NOMO-1 (cell line): Measurements from ENCODE around the gene MYBPC3.
"Not testable (repeated sequence)": the region's sequence is repeated elsewhere in the genome, so short reads cannot be mapped to it uniquely, and the experiment has no call there.

Experiments
- DNase-seq, 2 experiments: peaks; one replicate each; lab custom pipeline; 2025; ENCODE audit not compliant: unreplicated experiment in 2 of 2; lab: John Stamatoyannopoulos, UW

The MYBPC3 gene

DNA sequence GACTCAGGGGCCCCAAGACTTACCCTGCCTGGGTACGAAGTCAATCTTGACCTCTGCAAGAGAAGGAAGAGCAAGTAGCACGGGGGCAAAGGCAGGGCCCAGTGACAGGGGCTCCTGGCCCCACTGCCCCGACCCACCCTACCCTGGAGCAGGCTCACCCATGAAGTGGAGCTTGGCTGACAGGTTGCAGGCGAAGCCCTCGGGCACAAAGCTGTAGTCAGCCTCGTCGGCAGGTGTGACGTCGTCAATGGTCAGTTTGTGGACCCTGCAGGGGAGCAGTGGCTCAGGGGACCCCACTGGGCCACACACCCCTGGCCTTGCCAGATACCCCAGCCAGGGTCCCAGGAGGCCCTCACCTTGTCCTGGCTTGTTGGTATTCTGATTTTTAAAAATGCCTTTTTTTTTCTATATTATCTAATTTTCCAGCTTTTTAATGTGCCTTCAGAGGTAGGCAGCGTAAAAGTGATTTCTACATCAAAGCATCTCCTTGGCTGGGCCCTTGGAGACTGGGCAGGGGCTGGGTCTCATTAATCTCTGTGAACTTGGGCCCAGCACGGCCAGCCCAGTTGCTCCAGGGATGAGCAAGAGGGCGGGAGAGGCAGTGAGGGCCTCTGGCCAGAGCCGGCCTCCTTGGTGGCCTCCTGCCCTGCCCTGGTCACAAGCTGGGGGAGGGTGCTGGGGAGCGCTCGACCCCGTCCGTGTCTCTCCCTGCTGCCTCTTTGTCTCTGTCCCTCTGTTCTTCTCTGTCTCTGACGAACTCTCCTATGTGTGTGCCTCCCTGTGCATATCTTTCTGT, 11.3 kb downstream of the MYBPC3 start:
- DNase-seq = no peak

GRCh38 chr11:47340010-47340409, 12.5 kb downstream of the MYBPC3 start:
- no peak for DNase-seq

- no peak for DNase-seq
These were observed 13.9 kb downstream of the MYBPC3 start for GRCh38 chr11:47338396-47339241.

DNA sequence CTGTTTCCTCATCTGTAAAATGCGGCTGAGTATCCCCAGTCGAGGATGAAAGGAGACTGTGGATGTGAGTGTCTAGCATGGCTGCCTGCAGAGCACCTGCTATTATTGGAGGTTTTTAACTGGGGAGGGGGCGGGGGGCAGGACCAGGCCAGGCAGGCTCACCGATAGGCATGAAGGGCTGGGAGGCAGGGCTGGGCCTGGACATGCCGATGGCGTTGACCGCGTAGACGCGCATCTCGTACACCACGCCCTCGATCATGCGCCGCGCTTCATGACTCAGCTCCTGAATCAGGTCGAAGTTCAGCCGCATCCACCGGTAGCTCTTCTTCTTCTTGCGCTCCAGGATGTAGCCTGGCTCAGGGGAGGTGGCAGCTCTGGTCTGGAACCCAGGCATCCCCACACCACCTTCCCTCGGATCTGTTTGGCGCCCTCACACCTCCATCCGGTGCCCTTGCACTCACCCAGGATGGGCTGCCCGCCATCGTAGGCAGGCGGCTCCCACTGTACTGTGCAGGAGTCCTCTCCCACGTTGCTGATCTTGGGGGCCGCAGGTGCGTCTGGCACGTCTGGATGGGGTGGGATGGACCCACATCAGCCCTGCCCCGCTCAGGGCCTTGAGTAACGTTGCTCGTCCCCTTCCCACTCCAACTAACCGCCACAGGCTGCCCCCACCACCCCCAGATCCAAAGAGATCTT, 15.1 kb downstream of the MYBPC3 start:
- no peak for DNase-seq

DNA sequence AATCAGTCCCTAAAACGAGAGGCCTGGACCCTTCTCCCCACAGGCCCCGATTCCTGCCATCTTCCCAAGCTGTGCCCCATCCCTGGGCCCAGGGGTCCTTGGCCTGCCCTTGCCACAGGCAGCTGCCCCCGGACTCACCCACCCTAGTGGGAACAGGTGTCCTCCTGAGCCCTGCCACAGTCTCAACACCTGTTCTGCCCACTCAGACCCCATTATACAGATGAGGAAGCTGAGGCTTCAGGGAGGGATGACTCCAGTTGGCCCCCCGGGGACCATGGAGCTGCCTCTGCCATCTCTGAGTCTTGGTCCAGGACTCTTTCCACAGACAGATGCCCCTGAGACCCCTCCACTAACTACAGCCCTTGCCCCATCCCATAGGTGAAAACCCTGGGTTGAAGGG, 15.9 kb downstream of the MYBPC3 start:
- DNase-seq = no peak

GRCh38 chr11:47335733-47336132, 16.8 kb downstream of the MYBPC3 start:
- no peak for DNase-seq

DNA sequence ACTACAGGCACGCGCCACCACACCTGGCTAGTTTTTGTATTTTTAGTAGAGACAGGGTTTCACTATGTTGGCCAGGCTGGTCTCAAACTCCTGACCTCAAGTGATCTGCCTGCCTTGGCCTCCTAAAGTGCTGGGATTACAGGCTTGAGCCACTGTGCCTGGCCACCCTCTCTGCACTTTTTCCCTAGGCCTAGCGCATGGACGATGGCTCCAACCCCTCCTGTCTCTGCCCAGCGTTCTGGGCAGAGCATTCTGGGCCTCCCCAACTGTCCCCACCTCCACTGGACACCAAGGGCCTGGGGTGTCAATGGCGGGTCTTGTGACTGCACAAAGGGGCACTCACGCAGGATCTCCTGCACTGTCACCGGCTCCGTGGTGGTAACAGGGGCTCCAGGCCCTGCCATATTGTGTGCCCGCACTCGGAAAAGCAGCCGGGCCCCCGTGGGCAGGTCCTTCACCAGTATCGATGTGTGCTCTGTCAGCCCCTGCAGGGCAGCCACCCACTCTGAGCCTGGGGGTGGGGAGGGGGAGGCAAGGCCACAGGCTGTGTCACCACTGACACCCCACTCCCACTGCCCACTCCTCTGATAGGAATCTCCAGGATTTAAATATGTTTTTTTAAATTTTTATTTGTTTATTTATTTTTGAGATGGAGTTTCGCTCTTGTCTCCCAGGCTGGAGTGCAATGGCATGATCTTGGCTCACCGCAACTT, 17.6 kb downstream of the MYBPC3 start:
- not testable (repeated sequence) for DNase-seq

DNA sequence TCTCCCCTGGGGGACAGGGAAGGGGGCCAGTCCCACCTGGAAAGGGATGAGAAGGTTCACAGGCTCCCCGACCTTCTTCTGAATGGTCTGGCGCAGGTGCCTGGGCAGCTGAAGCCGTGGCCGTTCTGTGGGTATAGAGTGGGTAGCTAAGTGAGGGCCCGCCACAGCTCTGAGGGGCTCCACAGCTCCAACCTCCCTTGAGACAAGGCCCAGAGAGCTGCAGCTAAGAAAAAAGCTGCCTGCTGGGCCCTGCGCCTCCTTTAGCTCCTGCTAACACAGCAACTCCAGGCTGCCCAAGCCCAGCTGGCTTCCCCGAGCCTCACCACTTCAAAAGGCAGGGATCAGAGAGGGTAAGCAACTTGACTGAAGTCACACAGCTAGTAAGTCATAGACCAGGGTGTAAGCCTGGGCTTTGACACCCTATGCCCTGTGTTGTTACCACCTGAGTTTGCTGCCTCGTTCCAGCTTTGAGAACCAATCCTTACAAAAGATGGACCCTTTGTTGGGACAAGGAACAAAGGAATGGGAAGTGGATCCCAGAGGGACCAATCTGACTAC, 18.5 kb downstream of the MYBPC3 start:
- DNase-seq = no peak

GRCh38 chr11:47333526-47333845, 19.0 kb downstream of the MYBPC3 start:
- no peak for DNase-seq

DNA sequence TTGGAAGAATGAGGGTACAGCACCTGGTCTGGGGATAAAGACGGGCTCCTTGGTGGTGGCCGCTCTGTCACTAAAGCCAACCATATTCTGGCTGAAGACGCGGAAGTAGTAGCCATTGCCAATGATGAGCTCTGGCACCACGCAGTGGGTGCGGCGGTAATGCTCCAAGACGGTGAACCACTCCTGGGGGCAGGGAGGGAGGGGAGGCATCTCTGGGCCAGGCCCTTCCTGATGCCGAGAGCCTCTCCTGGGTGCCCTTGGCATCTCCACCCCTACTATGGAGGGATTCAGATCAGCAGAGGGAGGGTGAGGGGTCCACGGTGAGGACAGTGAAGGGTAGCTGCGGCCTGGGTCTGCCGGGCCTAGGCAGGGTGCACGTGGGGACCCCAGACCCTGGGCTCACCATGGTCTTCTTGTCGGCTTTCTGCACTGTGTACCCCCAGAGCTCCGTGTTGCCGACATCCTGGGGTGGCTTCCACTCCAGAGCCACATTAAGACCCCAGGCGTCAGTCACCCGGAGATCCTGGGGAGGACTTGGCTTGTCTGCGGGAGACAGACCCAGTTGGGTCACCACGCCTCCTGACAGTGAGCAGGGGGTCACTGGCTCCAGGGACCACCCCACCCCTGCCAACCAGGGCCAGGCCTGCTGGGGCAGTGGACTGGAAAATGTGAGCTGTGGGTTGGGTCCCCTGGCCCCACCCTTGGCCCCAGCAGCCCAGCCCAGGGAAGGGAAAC, 19.5 kb downstream of the MYBPC3 start:
- no peak for DNase-seq

DNA sequence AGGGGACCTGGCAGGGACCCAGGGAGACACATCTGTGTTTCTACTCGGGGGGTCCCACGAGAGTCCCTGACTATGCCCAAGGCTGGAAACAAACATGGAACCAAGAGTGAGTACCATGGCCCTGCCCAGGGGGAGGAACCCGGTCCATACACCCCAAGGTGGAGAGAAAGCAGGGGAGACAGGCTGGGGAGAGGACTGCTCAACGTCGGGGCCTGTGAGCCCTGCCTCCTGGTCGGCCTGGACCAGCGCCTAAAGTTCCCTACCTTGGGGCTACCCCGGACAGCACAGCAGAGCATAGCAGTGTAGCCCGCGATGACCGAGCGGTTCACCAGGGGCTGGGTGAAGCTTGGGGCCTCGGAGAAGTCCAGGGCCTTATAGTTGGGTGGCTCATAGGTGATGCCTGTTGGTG, 20.2 kb downstream of the MYBPC3 start:
- no peak for DNase-seq

DNA sequence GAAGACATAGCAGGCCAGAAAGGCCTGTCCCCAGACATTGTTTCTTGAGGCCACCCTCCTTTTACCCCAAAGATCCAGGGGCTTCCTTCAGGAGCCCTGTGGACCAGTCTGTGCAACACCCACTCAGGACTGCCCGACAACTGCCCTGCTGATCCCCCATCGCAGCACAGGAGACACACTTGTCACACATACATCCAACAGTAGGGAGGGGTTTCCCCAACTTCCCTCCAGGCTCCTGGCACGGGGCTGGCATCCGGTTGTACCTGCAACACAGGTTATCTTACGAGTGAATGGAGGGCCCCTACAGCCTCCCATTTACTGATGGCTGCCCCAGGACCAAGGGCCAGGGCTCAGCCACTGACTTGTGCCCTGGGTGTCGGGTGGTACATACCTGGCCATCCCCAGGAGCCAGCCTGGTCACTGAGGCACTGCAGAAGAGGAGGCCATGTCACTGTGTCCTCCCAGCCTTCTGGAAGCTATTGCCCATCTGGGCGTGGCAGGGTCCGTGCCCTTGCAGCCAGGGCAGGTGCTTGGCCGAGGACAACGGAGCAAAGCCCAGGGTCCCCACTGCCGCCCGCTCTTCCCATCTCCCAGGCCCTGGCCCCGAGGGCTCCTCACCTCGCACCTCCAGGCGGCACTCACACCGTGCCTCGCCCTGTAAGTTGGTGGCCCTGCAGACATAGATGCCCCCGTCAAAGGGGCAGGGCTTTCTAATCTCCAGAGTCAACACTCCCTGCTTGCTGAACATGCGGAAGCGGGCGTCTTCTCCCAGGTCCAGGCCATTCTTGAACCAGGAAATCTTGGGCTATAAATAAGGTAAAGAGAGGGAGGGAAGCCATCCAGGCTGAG, 20.8 kb downstream of the MYBPC3 start:
- no peak for DNase-seq

DNA sequence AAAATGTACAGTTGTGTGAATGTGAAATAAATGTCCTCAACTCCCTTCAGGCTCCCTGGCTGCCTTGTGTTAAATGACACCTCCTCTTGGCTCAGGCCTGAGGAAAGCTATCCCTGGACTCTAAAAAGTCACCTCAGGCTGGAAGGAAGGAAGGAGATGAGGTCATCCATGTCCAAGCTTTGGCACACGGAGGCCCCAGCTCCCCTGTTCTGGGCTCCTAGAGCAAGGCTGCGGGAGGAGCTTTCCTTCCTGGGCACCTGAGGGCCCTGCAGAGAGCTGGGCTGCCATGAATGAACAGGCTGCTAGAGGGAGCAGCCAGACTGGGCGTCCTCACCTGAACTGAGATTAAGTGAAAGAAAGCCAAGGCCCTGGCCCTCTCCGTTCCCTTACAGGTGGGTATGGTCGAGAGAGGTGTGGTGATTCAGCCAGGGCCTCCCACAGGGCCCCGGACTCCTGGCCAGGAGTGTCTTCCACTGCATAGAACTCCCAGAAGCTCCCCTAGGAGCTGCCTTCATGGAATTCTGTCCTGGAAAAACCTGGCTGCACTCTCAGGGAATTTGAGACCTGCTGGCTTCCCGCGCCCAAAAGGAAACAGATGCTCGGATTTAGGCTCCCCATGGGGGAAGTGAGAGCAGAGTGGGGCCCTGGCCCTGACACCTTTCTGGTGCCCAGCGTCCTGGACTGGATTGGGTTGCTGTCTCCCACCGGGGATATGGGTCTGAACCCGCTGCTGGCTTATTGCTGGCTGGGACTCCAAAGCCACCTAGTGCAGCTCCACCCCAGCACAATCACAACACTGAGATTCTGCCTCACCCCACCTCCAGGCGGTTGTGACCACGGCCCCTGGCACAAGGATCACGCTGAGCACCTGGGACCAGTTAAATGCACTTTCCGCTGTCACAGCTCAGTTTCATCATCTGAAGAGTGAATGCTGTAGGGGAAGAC, 22.2 kb downstream of the MYBPC3 start:
- DNase-seq = no peak

DNA sequence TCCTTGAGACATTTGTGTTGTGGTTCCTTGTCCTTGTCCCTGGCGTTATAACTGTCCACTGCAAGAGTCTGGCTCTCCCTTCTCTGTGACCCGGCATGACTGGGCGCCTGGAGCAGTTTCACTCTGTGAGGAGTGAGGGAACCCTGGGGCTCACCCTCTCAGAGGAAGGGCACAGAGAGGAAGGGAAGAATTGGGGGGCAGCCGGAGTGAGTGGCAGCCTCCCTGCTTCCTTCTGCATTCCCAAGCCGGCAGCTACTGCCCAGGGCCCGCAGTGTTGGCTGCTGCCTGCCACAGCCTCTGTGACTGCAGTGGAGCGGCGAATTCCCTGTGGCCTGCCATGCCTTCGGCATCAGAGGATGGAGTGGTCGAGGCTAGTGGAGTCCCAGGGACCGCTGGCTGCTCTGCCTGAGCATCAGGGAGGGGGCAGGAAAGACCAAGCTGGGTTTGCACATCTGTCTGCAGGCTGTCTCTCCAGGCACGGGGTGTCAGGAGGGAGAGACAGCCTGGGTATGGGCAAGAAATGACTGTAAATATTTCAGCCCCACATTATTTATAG, 23.0 kb downstream of the MYBPC3 start:
- no peak for DNase-seq

- DNase-seq = peak; percentile 33 to 41
These were observed 23.8 kb downstream of the MYBPC3 start for GRCh38 chr11:47328449-47329390.

DNA sequence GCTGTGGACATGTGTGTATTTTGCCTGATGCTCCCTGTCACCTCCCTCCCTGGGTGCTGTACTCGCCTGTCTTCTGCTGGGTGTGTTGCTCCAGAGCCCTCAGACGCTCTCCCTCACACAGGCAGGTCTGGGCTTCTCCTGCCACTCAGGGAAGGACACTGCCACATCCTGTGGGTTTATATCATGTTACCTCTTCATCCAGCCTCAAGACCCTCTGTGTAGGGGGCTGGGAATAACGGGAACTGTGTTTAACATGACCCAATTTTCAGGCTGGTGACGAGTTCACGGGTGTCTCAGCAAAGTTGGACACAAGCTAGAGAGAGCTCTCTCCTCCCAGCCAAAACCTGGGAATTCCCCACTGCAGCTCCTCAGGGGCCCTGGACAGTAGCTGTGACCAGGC, 24.6 kb downstream of the MYBPC3 start:
- DNase-seq = no peak

DNA sequence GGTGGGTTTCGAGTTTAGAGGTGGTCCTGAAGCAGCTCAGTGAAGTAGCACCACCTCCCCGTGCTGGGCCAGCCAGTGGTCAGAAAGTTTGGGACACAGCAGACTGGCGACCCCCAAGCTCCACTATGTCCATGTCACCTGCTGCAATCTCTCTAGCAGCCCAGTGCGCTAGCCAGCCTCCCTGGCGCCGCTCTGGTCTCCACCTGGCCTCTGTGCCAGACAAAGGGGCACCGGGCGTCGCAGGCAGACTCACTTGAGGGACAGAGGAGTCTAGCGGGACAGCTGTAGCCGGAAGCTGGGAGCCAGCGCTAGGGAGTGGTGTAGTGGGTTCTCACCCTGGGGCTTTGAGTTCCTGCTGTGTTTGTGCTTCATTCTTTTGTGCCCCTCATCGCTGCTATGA, 25.5 kb downstream of the MYBPC3 start:
- DNase-seq = no peak
